Lower lobe of right lung (tissue), 2 donors: ENCODE measurements around the gene RNASE4. TPM values are rescaled to one million over a fixed set of nuclear protein-coding genes. Genes with fewer than 3 reads are reported as not detected.

ENCODE experiments used
- ATAC-seq, 2 donors: fragments of 200-7000 bp; cut with Tn5 transposase; one replicate each; pipeline ENCODE4 v1.9.1; 2020 to 2022; ENCODE audit warnings: mild to moderate bottlenecking in 2 of 2, moderate library complexity in 2 of 2
- DNase-seq: peaks from one replicate; pipeline ENCODE4 v3.0.0-alpha.2; 2020
- H3K27ac ChIP-seq: fragments of 200-600 bp; one replicate; pipeline ENCODE4 v1.8.0; 2022
- H3K27me3 ChIP-seq: fragments of 200-600 bp; one replicate; pipeline ENCODE4 v1.8.0; 2022; ENCODE audit warnings: low read depth
- H3K36me3 ChIP-seq: fragments of 200-600 bp; one replicate; pipeline ENCODE4 v1.8.0; 2022; ENCODE audit warnings: mild to moderate bottlenecking
- H3K4me1 ChIP-seq: fragments of 200-600 bp; one replicate; pipeline ENCODE4 v1.8.0; 2022
- H3K4me3 ChIP-seq: fragments of 200-600 bp; one replicate; pipeline ENCODE4 v1.8.0; 2022; ENCODE audit warnings: mild to moderate bottlenecking
- H3K9me3 ChIP-seq: fragments of 200-600 bp; one replicate; pipeline ENCODE4 v1.8.0; 2022
- CTCF ChIP-seq: fragments of 200-600 bp; IDR thresholded peaks from one replicate; pipeline ENCODE4 v1.8.0; 2022; ENCODE audit warnings: antibody characterized with exemption, mild to moderate bottlenecking
- intact Hi-C: fragments of 100-400 bp; cut with DNase I; formaldehyde crosslinking; loops from one replicate; pipeline ENCODE4 v1.11.0; 2022
- total RNA-seq: library from RNA; stranded (reverse); fragmentation: NEBNext Ultra II Directional; extraction: Animal tissue kit (Norgen Biotek cat#: 25700); gene quantifications from one replicate; pipeline ENCODE4 v1.2.1, GENCODE V29; 2021
- donor health status: DM: no; HTN: yes; CAD: no; lungs with severe emphysema.

RNASE4 gene
- total RNA-seq, 1 donor from 2014 or later, result 41.0 TPM

GRCh38 chr14:20680363-20680762 is 4.0 kb upstream of the RNASE4 start:
- DNase-seq (no peak), ATAC-seq (no peak)
- no peaks in the 10 kb centered on the region for H3K9me3 ChIP-seq
- H3K4me3 ChIP-seq, result no peak overlapping the region
- intact Hi-C loops, result no loop called here
- no peaks in the 10 kb centered on the region for H3K27me3 ChIP-seq
- no peaks in the 10 kb centered on the region for H3K36me3 ChIP-seq
- no peak for TF ChIP-seq CTCF
- peak overlapping the region; percentile 100 for H3K27ac ChIP-seq
- H3K4me1 ChIP-seq, result peaks cover 20% of the 10 kb centered on the region

- ATAC-seq, result no peak
- H3K4me1 ChIP-seq, result peaks cover 25% of the 10 kb centered on the region
- peak overlapping the region; percentile 81 for H3K4me3 ChIP-seq
- TF ChIP-seq CTCF, result no peak
- H3K27me3 ChIP-seq, result no peaks in the 10 kb centered on the region
- peak overlapping the region; percentile 100 for H3K27ac ChIP-seq
- H3K9me3 ChIP-seq, result no peaks in the 10 kb centered on the region
- no peak for DNase-seq
- H3K36me3 ChIP-seq, result no peaks in the 10 kb centered on the region
- intact Hi-C loops, result no loop called here
Observed at GRCh38 chr14:20680843-20681347, 3.5 kb upstream of the RNASE4 start.

DNA sequence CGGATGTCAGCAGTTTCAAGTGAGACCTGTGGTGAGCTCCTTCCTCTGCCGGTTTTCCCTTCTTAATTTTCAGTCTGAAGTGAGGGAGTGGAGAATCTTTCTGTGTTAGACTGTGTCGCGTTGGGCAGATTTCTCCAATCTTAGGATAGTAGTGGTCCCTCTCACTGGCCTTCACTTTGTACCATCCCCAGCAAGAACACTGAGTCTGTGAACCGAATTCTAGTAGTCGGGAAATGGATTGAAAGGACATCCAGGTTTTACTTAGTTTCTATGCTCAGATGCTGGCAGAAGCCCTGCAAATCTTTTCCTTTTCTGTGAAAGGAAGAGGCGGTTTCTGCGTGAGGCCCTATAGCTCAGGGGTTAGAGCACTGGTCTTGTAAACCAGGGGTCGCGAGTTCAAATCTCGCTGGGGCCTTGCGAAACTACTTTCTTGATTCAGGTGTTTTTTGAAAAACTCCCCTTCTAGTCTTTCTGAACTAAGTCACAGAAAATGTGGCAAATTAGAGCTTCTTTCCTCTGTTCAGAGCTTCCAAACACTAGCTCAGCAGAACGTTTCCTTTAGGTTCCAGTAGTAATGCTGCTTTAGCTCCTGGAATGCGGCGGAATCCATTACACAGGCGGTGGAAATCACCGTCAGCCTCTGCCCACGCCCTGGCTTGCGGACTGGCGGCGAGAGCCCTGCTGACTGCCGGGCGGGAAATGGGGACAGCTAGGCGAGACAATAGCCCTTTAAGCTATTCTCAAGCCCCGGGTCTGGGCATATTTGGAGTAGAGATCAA is 2.8 kb upstream of the RNASE4 start:
- no peaks in the 10 kb centered on the region for H3K27me3 ChIP-seq
- no peak for TF ChIP-seq CTCF
- peak; percentile 84 for DNase-seq
- H3K9me3 ChIP-seq, result no peaks in the 10 kb centered on the region
- ATAC-seq, result peak; percentile 59 to 60
- H3K27ac ChIP-seq, result peak overlapping the region; percentile 100
- intact Hi-C loops, result no loop called here
- no peaks in the 10 kb centered on the region for H3K36me3 ChIP-seq
- peak overlapping the region; percentile 81 for H3K4me3 ChIP-seq
- peaks cover 32% of the 10 kb centered on the region for H3K4me1 ChIP-seq

GRCh38 chr14:20682127-20682434 is 2.3 kb upstream of the RNASE4 start:
- no peak for DNase-seq
- no peak for TF ChIP-seq CTCF
- H3K4me3 ChIP-seq, result peak overlapping the region; percentile 81
- intact Hi-C loops, result no loop called here
- H3K27ac ChIP-seq, result peak overlapping the region; percentile 100
- no peaks in the 10 kb centered on the region for H3K27me3 ChIP-seq
- H3K4me1 ChIP-seq, result peaks cover 37% of the 10 kb centered on the region
- H3K9me3 ChIP-seq, result no peaks in the 10 kb centered on the region
- no peak for ATAC-seq
- H3K36me3 ChIP-seq, result no peaks in the 10 kb centered on the region

DNA sequence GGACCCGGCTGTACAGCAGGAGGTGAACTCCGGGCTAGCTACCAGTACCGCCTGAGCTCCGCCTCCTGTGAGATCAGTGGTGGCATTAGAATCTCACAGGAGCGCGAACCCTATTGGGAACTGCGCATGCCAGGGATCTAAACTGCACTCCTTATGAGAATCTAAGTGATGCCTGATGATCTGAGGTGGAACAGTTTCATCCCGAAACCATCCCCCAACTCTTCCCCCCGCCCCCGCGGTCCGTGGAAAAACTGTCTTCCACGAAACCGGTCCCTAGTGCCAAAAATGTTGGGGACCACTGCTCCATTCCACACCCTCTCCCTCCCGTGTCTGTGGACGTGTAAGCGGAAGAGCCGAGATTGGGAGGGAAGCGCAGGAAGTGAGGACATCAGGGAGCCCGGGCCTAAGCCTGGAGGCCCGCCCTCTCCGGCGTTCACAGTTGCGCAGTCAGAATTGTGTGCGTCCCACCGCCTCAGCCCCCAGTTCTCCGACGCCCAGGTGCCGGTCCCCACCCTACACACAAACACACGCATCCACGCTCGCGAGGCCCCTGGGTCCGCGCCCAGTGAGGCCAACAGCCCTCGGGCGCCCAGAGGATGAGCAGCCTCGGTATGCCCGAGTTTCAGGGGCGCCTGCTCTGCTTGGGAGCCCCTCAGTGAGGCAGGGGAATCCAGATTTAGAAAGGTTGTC is 1.8 kb upstream of the RNASE4 start:
- intact Hi-C loops, result no loop called here
- DNase-seq (peak; percentile 92), ATAC-seq (peak; percentile 87 to 90)
- no peak for TF ChIP-seq CTCF
- peak overlapping the region; percentile 81 for H3K4me3 ChIP-seq
- H3K36me3 ChIP-seq, result no peaks in the 10 kb centered on the region
- peak overlapping the region; percentile 100 for H3K27ac ChIP-seq
- H3K4me1 ChIP-seq, result peaks cover 42% of the 10 kb centered on the region
- H3K9me3 ChIP-seq, result no peaks in the 10 kb centered on the region
- no peaks in the 10 kb centered on the region for H3K27me3 ChIP-seq
